Activated naive CD8-positive, alpha-beta T cell treated with anti-CD3 and anti-CD28 coated beads, Interleukin-2, amount 50 U/mL, for 16 hours (primary cell): Measurements from ENCODE around the gene EIF2AK3.
"Not testable (repeated sequence)": the region's sequence is repeated elsewhere in the genome, so short reads cannot be mapped to it uniquely, and the experiment has no call there.

Source experiments
- DNase-seq: peaks from one replicate; pipeline ENCODE4 v3.0.0-alpha.2; 2020; ENCODE audit warnings: low read depth, low spot score

Gene EIF2AK3

DNA sequence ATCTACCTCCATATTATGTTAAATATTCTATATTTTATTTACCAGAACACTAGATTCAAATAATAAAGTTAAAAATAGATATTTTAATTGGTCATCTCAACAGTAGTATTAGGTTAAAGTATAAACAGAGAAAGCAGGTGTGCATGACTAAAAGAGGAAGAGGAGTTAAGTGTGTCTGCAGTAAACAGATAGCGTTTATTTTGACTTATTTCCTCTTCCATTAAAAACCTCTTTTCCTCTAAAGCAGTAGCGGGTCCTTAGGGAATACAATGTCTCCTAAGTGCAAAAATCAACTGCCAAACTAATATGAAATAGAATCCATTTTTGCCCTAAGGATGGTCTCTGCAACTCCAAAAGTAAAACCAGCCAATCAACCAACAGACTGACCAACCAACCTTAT, 27.7 kb downstream of the EIF2AK3 start:
- DNase-seq = no peak

DNA sequence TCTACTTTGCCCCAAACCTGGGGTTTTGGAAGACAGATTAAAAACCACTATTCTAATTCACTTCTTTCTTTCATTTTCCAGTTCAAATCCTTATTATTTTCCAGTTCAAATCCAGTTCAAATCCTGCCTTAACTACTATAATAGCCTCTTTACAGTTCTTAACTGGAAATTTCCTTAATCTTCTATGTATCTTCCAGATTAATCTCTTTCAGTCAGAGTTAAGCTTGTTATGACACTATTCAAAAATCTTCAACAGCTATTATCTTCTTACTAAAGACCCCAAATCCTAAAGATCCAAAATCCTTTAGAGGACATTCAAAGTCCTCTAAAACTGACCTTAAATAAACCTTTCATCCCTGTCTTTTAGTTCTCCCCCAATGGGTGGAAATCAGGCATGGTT, 30.1 kb downstream of the EIF2AK3 start:
- no peak for DNase-seq

DNA sequence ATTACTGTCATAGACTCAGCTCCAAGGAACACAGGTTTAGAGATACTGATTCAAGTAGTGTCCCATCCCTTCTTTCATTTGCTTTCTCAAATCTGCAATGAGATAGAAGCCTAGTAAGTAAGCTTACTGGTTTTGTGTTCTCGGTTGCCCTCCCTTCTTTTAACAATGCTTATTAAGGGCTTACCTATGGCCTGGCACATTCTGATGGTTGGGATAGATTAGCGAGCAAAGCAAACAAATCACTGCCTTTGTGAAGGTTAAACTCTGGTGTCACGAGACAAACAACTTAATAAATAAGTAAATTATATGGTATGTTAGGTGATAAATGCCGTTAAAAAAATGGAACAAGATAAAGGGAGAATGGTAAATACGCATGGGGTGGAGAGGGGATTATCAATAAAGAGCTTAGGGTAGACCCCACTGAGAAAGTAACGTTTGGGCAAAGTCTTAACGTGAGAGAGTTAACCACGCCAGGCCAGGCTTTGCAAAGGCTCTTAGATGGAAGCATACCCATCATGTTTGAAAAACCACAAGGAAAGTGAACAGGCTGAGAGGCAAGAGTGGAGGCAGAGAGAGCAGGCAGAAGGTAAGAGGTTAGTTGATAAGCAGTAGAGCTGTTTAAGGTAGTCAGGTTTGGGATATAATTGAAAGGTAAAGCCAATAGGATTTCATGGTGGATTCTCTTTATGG, 31.0 kb downstream of the EIF2AK3 start:
- no peak for DNase-seq

DNA sequence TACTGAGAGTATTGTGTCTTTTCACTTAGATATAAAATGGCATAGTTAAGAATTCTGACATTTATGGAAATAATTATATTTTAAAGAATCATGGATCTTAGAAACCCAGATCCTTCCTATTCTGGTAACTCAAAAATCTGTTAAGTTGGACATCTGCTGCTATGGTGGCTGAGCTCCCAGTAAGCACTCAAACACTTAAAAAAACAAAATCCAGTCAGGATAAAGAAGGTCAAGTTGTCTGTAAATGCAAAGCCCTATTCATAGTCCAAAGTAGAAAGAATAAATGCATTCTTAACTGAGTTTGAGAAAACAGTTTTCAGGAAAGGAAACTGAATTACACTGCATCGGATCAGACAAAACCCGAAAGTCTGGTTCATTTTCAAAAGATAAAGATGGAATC, 35.6 kb downstream of the EIF2AK3 start:
- no peak for DNase-seq

DNA sequence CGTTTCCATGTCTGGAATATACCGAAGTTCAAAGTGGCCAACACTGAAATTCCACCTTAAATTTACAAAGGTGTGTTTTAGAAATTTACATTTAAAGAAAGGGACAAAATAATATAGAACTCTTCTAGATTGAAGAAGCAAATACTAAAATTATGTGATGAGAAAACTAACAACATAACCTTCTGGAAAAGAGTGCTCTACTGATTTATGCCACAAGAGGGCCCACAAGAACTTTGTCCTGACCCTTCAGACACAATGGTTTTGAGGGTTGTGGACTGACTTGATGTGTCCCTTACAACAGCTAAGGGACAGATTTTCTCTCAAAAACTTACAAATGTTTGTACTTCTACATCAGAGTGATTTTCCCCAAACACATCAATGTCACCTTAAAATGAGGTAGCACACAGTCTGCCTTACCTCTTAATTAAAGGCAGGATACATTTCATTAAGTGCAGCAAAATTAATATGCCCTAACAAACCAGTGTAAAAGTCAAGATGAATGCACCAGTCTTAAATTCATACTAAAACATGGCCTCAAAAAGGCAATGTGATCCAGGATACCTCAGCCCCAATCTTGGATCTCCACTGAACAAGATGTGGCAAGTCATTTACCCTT, 36.2 kb downstream of the EIF2AK3 start:
- no peak for DNase-seq

DNA sequence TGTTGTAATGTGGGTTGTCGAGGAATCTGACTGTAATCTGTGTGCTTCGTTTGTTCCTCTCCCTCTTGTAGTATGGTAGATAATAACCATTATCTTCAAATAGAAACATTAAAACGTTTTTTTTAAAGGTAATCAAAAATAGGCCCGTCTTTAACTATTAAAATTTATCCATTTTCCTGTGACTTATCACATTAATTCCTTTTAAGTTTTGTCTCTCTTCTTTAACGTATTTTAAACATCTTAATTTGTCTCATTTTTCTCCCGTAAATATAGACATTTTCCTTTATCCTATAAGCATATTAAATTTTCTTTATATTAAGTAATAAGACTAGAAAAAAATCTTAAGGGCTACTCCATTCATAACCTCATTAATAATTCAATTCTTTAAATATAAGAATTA, 41.3 kb downstream of the EIF2AK3 start:
- DNase-seq = no peak

DNA sequence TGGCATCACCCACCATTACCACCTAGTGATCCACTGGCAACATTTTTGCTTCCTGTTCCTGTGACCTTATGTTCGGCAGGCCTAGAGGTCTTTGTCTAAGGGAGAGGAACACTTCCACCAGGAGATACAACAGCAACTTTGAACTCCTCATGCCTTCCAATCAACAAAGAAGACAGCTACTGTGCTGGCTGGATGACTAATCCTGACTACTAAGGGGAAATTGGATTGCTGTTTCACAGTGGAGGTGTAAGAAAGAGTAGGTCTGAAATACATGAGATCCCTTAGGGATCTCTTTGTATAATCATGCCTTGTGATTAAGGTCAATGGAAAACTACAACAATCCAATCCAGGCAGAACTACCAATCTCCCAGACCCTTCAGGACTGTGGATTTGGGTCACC, 45.2 kb downstream of the EIF2AK3 start:
- DNase-seq = no peak

DNA sequence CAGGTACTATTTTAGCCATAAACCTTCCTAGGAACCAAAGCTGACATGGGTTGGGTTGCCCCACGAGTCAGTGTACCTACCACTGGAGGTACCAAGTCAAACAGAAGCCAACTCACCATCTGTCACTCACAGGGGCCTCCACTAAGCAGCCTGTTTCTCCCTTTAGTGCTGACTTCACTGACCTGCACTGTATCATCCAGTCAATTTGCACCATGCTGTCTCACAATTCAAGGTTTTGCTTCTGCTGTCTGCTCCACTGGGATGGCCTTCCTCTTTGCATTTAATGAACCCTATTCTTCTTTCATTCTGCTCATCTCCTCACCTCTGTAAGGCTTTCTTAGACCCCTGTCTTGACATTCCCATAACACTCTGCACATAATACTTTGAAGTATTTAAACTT, 47.2 kb downstream of the EIF2AK3 start:
- DNase-seq = no peak

DNA sequence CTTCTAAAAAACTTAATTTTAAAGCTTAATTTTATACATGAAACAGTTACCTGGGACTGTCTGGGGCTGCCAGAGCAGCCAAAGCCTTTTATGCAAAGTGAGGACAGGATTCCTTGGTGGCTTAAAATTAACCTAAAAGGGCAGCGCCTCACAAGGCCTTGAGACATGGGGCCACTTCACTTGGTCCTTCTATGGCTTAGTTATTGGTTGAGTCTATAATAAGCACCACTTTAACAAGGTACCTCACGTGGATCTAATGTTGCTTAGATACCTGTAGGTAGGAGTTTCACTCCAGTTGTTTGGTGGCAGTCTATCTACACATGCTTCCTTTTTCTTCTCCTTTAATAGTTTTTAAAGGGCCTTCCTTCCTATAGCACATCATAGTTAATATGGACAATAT, 51.6 kb downstream of the EIF2AK3 start:
- no peak for DNase-seq

DNA sequence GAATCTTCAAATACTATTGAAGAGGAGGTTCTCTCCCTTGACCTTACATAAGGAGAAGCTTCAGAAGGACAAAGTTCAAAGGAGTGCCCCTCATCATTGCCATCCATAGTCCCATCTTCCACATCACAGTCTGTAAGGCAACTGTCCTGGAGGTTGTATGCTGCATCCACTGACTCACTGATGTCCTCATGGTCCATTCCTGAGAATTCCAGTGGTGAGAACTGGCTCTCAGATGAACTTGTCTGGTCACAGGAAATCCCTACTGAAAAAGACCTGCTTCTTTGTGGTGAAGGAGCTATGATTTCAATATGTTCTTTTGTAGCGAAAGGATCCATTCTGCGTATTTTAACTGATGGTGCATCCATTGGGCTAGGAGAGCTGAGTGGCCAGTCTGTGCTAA, 52.2 kb downstream of the EIF2AK3 start:
- DNase-seq = no peak

DNA sequence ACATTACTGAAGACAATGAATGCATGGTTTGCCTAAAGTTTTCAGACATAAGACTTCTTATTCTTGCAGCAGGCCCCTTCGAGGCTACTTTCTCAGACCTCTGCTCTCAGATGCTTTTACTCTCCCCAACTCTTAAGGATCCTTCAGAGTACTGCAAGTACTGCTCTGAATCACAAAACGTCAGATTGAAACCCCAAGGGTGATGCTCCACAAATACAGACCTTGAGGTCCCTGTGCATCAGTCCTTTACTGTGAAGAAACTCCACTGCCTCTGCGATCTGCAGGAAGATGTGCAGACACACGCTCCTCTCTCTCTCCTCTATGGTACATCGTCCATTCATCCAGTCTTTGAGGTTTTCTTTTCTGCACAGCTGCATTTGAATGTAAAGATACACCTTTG, 52.8 kb downstream of the EIF2AK3 start:
- DNase-seq = no peak

DNA sequence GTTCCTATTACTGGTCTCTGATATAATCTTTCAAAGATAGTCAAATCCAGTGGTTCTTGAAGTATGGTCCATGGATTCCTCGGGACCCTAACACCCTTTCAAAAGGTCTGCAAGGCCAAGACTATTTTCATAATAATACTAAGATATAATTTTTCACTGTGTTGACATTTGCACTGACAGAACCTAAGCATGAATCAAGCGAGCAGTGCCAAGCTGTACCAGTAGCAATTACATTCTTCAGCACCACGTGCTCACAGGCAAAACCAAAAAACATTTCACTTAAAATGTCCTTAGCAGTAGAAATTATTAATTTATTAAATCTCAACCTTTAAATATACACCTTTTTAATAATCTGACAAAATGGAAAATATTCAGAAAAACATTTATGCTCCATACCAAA, 59.1 kb downstream of the EIF2AK3 start:
- no peak for DNase-seq

DNA sequence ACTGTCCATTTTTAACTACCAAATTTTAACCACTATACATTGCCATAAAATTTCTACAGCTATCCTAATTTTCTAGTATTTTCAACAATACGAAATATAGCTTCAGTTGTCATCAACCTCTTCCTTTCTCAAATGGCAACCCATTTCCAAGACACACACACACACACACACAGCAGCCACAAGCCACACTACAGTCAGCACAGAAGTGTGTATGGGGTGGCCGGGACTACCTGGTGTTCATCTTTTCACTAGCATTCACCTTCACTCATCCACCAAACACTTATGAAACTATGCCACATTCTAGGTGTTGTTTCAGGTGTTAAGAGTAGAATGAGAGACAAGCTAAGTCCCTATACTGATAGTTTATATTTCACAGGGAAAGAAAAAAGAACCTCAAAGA, 62.9 kb downstream of the EIF2AK3 start:
- no peak for DNase-seq

DNA sequence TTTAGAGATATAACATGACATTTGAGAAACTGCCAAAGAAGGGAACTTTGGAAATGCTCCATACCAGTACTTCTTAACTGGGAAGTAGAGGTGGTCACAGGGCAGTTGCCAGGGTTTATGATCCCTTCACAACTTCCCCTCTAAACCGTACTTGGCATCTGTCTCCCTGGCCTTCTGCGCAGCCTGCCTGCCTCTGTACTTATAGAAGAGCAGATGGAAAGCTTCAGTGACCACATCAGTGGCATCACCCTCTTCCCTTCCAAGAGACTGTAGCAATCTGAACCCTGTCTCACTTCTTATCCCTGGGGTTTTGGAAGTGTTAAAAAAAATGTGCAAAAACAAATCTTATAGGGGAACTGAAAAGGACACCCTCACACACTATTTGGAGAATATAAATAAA, 64.1 kb downstream of the EIF2AK3 start:
- no peak for DNase-seq

DNA sequence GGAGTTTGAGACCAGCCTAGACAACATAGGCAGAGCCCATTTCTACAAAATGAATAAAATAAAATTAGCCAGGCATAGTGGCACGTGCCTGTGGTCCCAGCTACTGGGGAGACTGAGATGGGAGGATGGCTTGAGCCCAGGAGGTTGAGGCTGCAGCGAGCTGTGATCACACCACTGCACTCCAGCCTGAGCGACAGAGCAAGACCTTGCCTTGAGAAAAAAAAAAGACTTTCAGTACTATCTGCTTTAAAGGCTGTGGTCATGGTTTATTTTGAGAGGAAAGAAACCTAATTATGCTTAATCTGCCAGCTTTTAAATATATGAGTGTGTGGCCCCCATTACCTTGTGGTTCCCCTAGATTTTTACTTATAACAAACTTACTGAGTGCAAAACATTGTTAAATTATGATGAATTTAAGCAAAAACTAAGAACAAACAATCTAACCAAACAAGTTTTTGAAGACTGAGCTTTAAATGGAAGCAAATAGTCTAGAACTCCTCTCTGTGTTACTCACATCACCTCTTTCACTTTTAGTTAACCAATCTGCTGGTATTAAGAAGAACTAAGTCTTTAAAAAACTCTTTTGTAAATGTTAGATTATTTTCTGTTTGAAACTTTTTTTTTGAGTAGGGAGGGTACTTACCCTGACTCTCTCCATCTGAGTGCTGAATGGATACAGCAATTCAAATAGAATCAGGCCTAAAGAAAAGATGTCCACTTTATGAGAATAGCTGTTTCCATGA, 65.4 kb downstream of the EIF2AK3 start:
- no peak for DNase-seq

DNA sequence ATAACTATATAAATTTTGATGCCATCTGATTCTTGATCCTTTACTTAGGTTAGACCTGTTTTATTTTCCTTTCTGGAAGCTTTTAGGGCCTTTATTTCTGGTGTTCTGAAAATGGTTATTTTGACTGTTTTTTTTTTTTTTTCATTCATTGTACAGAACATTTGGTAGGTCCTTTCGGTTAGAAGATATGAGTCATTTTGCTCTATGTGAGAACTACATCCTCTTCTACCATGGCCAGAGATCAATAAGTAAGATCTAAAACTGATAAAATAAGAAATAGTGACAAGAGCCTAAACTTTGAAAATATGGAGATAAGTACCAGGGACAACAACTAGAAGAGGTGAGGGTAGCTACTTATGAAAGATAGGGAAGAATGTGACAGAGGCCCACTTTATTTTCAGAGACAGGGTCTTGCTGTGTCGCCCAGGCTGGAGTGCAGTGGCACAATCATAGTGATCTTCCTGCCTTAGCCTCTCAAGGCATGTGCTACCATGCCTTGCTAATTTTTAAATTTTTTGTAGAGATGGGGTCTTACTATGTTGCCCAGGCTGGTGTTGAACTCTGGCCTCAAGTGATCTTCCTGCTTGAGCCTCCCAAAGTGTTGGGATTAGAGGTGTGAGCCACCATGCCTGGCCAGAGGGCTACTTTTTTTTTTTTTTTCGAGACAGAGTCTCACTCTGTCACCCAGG, 66.5 kb downstream of the EIF2AK3 start:
- no peak for DNase-seq

DNA sequence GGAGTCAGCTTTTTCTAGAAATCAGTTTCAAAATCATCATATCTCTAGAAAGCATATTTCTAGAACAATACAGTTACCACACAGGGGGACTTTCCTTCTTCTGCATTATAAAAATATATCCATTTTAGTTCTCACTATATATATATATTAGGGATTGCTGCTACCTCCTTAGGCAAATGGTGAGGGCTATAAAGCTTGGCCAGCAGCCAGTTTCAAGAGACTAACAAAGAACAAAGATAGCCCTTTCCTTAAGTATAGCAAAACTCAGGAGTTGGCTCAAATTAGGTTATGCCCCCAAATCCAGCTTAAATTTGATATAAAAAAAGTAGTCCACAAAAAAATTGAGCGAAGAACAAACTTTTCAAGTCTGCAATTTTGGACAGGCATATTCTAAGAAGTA, 70.0 kb downstream of the EIF2AK3 start:
- no peak for DNase-seq

DNA sequence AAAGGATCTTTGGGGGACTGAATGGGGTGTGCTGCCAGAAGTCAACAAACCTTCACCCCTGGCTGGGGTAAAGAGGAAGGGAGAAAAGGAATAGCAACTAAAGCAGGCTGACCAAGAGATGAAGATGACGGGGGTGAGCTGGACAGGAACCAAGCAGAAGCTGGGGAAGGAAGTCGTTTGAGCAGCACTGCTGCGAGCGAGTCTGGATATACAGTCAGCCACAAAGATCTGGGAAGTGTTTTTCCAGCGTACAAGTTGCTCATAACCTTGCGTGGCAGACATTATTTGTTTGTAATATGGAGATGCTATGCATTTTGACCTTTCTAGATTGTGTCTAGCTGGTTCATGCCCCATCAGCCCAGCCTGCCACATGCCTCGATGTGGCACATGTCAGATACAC, 71.2 kb downstream of the EIF2AK3 start:
- DNase-seq = no peak

DNA sequence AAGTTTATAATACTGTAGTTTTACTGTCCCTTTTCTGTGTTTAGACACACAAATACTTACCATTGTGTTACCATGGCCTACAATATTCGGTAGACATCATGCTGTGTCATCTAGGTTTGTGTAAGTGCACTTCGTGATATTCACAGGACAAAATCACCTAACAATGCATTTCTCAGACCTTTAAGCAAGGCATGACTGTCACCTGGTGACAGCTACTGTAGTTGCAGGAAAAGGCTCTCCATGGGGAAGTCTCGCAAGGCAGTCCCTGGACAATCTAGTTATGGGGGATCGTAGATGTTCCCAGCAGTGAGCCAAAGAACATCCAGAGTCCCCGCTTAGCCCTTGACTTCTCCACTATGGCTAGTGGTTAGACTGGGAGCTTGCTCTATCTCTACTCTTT, 73.1 kb downstream of the EIF2AK3 start:
- DNase-seq = no peak

DNA sequence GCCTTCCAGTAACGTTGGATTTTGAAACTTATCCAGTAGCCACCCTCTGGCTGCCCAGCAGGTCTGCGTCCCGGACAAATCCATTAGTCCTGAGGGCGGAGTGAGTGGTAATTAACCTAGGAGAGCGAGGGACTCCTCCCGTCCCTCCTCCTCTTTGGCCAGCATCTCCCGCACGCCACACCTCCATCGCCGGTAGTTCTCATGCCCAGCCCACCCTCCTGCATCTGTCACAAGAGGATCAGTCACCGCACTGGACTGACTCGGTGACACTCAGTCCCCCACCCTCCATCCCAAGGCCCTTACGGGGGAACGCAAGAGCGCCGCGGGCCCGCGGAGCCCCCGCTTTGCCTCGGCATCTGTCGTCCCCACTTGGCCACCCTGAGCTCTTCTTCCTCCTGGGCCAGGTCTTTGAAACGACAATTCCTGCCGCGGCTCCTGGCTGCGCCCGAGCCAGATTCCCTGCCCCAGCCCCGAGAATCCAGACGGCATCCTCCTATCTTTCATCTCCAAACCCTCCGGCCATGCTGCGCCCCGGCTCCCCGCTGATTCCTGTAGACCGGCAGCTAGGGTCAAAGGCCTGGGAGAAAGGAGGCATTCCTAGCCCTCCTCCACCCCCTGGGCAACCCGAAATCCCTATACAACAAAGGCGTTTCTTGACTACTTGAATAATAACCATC, 77.5 kb downstream of the EIF2AK3 start:
- no peak for DNase-seq

DNA sequence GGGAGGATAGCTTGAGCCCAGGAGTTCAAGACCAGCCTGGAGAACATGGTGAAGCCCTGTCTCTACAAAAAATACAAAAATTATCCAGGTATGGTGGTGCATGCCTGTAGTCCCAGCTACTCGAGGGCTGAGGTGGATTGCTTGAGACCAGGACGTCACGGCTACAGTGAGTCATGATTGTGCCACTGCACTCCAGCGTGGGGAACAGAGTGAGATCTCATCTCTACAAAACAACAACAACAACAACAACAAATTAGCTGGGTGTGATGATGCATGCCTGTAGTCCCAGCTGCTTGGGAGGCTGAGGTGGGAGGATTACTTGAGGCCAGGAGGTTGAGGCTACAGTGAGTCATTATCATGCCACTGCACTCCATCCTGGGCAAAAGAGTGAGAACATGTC, 81.0 kb downstream of the EIF2AK3 start:
- DNase-seq = not testable (repeated sequence)

DNA sequence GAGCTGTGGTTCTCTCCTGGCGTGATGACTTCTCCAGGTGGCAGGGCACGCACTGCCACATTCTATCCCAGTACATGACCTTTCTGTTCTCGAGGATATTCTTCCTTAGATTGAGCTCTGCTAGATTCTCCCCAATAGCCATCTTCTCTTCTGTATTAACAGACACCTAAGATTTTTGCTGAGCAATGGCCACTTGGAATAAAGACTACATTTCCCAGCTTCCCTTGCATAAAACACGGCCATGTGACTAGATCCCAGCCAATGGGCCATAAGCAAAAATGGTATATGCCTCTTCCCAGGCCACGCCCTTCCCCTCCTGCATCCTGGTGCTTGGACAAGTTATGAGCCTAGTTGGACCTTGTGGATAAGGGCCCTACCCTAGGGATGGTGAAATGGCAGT, 82.1 kb downstream of the EIF2AK3 start:
- no peak for DNase-seq
